Neural progenitor cell (in vitro differentiated cells): ENCODE data around the gene IL6ST.

ENCODE experiments used
- CTCF ChIP-seq: fragments of 200-600 bp; sonication (generic); IDR thresholded peaks from 2 replicates; pipeline ENCODE4 v1.5.1; 2017; ENCODE audit warnings: antibody characterized with exemption, mild to moderate bottlenecking
- EZH2 ChIP-seq: fragments of 200-600 bp; sonication (generic); IDR thresholded peaks from 2 replicates; pipeline ENCODE4 v1.6.1; 2017; ENCODE audit warnings: antibody characterized with exemption, mild to moderate bottlenecking, moderate library complexity
- EZH2phosphoT487 ChIP-seq: fragments of 200-600 bp; sonication (generic); IDR thresholded peaks from 2 replicates; pipeline ENCODE4 v1.6.1; 2017; ENCODE audit warnings: antibody characterized with exemption

- TF ChIP-seq EZH2: no peak
- no peak for TF ChIP-seq CTCF
- TF ChIP-seq EZH2phosphoT487: no peak
These were observed 99.4 kb downstream of the IL6ST start for GRCh38 chr5:55895346-55895745.
